GM18858 (cell line): ENCODE data around the gene CD300LG.
"Not testable (repeated sequence)": the region's sequence is repeated elsewhere in the genome, so short reads cannot be mapped to it uniquely, and the experiment has no call there.

Experiments
- ATAC-seq: cut with Tn5 transposase; IDR thresholded peaks from one replicate; pipeline ENCODE4 v1.9.1; 2021; ENCODE audit not compliant: unreplicated experiment

Gene CD300LG

GRCh38 chr17:43823350-43824084 lies 23.5 kb upstream of the CD300LG start:
- ATAC-seq = no peak

DNA sequence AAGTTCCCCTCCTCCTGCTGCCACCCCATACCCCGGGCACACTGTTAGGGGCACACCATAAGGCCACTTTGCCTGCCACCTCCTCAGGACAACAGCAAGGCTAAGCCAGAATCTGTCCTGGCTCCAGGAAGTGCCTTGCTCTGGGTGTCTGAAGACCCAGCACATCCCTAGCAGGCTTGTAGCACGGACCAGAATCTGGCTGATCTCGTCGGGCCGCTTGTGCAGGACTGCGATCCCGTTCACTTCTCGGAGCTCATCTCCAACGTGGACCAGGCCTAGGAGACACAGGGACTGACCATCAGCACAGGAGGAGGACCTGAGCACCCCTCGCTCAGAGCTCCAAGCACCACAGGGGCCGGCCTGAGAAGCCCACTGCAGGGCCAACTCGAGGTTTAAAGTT lies 21.4 kb upstream of the CD300LG start:
- ATAC-seq = no peak

- ATAC-seq = no peak
These were observed 20.8 kb upstream of the CD300LG start for GRCh38 chr17:43826206-43826605.

GRCh38 chr17:43827596-43827995 lies 19.4 kb upstream of the CD300LG start:
- no peak for ATAC-seq

DNA sequence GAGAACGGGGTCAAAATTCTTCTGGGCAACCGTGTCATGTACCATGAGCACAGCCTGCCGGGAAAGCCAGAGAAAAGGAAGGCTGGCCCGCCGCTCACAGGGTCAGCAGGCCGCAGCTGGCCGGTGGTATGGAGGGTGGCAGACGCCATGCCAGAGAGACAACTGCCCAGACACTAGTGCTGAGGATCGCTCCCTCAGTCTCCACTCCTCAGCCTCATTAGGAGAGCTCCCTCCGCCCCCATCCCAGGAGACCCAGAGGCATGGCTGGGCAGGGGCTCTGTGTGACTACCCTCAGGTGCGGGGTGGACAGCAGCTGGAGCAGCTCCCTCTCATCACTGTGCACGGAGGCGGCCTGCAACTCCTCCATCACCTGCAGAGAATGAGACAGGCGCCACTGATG lies 17.2 kb upstream of the CD300LG start:
- ATAC-seq = no peak

DNA sequence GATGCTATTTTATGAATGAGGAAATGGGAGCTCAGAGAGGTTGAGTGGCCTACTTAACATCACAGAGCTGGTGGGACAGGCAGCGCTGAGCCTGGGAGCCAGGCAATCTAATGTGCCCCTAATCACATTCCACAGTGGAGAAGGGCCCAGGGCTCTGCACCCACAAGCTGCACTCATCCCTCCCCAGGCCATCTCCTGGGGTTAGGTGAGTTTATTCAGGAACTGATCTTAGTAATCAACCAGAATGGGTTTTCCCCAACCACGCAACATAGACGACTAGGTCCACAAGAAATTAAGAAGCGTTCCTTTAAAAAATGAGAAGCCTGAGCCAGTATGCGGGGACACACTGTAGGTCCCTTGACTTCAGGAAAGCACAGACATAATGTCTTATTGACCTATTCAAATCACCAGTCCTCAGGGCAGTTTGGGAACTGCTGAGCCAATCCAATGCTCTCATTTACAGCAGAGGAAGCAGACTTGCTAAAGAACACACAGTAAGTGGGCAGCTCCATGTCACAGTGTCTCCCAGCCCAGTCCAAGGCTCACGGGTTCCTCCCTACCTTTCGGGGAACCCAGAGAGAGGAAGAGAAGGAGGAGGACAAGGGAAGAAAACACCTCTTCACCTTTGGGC lies 16.4 kb upstream of the CD300LG start:
- no peak for ATAC-seq

- no peak for ATAC-seq
These were observed 15.3 kb upstream of the CD300LG start for GRCh38 chr17:43831633-43832032.

- ATAC-seq = no peak
These were observed 14.6 kb upstream of the CD300LG start for GRCh38 chr17:43832168-43832975.

- no peak for ATAC-seq
These were observed 13.8 kb upstream of the CD300LG start, which contains the start of gene MPP3 for GRCh38 chr17:43832976-43833829. MPP3 (minus strand) TSS chr17:43833146; CDS start chr17:43831906, 1,240 bp downstream.

GRCh38 chr17:43834106-43834505 lies 12.9 kb upstream of the CD300LG start:
- no peak for ATAC-seq

DNA sequence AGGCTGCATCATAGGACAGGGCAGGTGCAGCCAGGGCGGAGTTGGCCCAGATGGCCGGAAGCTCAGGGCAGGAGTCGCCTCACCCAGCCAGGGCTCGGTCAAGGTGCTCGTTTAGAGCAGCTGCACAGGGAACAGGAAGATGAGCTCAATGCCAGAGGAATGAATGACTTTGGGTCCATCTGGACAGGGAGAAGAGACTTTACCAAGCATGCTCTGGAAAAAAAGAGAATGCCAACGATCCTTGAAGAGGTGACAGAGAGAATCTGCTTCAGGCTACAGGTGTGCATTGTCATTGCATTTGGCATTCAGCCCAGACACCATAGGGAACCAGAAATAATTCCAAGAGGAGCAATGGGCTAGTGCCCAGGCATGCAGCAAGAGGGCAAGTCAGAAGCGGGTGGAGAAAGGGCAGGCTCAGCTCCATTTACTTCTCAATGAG lies 7.3 kb upstream of the CD300LG start:
- ATAC-seq = no peak

DNA sequence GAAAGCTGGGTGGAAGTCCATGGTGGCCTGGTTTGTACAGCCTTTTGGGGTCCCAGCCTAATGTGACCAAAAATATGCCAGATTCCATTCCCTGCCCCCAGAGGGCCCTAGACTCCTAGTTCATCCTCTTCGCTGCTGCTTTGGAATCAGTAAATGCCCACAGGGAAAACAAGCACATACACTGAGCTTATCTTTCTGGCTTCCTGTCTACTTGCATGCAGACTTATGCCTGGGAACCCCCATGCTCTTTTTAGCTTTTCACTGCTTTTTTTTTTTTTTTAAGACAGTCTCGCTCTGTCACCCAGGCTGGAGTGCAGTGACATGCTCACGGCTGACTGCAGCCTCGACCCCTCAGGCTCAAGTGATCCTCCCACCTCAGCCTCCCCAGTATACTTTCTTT lies 6.2 kb upstream of the CD300LG start:
- no peak for ATAC-seq

DNA sequence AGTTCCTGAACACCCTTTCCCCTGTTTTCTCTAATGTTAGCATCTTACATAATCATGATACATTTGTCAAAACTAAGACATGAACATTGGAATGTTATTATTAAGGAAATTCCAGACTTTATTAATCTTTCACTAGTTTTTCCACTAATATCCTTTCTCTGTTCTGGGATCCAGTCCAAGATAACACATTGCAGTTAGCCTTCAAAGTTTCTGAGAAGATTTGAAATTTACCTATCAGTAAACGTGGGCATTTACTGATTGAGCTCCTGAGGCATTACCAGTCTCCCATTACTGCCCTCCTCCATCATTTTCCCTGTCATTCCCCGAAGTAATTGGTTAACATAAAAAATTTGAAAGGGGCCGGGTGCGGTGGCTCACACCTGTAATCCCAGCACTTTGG lies 5.7 kb upstream of the CD300LG start:
- no peak for ATAC-seq

- ATAC-seq = not testable (repeated sequence)
These were observed 4.6 kb upstream of the CD300LG start for GRCh38 chr17:43842091-43842974.

GRCh38 chr17:43842975-43843325 lies 4.0 kb upstream of the CD300LG start:
- no peak for ATAC-seq

GRCh38 chr17:43844241-43844640 lies 2.7 kb upstream of the CD300LG start:
- ATAC-seq = no peak

DNA sequence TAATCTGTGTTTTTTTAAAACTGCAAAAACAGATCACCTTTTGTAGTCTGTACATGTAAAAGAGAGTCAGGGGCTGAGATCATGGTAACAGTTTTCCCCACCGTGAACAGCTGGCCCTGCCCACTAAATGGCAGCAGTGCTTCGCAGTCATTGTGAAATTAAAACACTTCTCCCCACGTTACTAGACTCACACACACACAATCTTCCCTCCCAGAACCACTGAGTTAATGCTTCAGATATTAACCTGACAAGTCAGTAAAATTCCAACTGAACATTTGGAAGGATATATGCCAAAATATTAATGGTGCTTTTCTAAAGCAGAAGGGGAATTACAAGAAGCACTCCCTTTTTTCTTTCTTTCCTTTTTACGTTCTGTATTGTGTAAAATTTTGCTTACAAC lies 1.2 kb upstream of the CD300LG start:
- ATAC-seq = no peak

DNA sequence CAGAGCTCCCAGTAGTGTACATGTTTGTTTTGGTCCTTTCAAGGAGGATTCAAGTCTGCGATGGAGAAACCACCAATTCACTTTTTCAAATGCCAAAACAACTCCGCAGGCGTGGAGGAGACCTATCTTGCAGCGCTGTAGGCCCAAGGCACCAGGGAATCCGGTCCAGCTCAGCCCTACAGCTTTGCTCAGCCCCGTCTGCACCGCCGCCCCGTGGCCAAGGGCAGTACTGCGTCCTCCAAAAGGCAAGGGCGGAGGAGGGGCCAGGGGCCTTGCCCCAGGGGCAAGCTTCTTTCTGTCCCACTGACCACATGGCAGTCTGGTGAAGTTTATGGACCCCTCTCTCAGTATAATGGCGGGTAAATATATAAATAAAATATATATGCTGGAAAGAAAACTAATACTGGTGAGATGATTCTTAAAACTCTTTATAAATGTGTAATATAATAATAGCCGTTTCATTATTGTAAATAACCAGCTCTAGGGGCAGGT lies 709 bp upstream of the CD300LG start:
- ATAC-seq = no peak

DNA sequence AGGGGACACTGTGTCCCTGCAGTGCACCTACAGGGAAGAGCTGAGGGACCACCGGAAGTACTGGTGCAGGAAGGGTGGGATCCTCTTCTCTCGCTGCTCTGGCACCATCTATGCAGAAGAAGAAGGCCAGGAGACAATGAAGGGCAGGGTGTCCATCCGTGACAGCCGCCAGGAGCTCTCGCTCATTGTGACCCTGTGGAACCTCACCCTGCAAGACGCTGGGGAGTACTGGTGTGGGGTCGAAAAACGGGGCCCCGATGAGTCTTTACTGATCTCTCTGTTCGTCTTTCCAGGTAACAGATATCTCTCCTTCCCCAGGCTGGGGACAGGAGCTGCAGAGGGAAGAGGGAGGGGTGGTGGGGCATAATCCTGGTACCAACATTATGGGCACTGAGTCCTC lies 1.6 kb downstream of the CD300LG start:
- ATAC-seq = no peak

- no peak for ATAC-seq
These were observed 2.1 kb downstream of the CD300LG start for GRCh38 chr17:43849116-43849515.
